Fibroblast of the aortic adventitia (primary cell): Measurements from ENCODE around the gene CBLIF. TPM values are rescaled to one million over a fixed set of nuclear protein-coding genes. Genes with fewer than 3 reads are reported as not detected.

Experiments used
- DNase-seq: peaks from one replicate; pipeline ENCODE4 v3.0.0-alpha.2; 2010; ENCODE audit warnings: low read depth
- H3K4me3 ChIP-seq: 2 replicates; pipeline ENCODE4 v1.5.1; 2011; ENCODE audit warnings: low read depth, mild to moderate bottlenecking, control low read depth, low read length, moderate library complexity
- CTCF ChIP-seq: IDR thresholded peaks from 2 replicates; pipeline ENCODE4 v1.5.1; 2011; ENCODE audit warnings: mild to moderate bottlenecking, low read length, control low read depth, inconsistent platforms; ENCODE audit not compliant: insufficient read depth
- total RNA-seq: library from RNA; depleted of rRNA; stranded (reverse); fragments of >200 nt; gene quantifications from 2 replicates; pipeline ENCODE4 v1.2.3, GENCODE V29; 2012; ENCODE audit warnings: low replicate concordance

CBLIF gene
- total RNA-seq, 1 donor = not detected

DNA sequence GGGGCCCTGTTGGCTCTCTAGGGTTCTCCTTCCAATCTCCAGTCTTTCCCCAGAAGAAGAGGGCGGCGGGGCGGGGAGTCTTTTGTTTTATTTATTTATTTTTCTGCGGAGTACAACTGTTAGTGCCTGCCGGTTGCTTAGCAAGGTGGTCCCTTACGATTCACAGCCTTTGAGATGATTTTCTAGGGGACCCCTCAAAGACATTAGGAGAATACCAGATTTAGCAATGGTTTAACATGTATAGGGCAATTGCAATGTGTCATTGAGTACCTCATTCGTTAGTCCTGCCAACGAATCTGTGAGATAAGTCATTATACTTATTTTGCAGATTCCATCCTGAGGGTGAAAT, 34.4 kb downstream of the CBLIF start:
- peak overlapping the region; percentile 100 for H3K4me3 ChIP-seq
- DNase-seq = no peak
- no peak for TF ChIP-seq CTCF

DNA sequence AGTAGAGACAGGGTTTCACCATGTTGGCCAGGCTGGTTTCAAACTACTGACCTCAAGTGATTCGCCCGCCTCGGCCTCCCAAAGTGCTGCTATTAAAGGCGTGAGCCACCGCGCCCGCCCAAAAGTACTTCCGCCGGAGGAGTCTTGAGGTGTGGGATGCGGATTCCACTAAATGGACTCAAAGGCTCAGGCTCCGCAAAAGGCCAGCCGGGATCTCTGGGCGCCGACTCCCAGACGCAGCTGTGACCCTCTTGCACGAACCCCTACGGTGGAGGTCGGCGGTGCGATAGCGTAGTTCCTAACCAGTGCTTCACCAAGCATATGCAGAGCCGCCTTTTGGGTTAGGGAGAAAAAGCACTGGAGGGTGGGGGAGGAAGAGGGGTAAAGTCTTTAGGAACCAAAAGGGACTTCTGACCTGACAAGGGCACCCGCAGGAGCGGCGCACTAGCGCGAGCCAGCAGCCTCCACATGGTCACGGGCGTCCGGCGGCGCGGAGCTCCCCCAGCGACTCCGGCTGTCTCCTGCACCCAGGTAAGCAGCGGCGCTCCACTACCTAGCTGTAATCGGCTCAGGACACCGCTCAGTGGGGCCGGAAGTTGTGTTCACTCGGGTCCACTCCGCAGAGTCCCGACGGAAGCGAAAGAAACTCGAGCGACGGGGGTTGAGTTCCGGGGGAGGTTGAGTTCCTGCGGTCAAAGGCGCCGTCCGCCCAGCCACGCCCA, 34.9 kb downstream of the CBLIF start, which contains the start of gene MRPL16:
MRPL16 (minus strand) TSS at position 590 of the 722 bp plus-strand sequence; CDS start at position 470, 120 bp downstream.
- no peak for TF ChIP-seq CTCF
- DNase-seq = peak; percentile 90
- peak within 1 kb of the TSS; percentile 100 for H3K4me3 ChIP-seq

DNA sequence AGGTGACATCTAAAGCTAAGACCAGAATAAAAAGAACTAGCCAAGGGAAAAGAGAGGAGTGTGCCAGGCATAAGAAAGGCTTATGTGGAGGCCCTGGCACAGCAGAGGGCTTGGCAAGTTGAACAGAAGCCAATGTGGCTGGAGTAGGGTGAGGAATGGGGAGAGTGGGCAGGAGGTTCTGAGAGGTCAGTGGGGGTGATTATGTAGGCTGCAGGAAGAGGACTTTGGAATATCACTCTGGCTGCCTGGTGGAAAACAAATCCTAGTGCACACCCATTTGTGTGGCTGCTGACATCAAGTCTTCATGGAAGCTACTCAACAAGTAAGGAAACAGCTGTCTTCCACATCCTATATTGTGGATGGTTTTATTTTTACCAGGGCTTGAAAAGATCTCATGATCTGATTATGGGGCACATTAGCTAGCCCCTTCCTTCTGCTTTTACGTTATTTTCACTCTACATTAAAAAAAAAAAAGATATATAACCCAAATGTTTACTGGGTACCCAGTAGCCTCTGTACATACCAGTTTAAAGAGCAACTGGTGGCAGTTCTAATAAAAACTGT, 38.2 kb downstream of the CBLIF start:
- no peak for DNase-seq
- TF ChIP-seq CTCF = no peak
- H3K4me3 ChIP-seq = no peak overlapping the region

- no peak overlapping the region for H3K4me3 ChIP-seq
- TF ChIP-seq CTCF = no peak
- no peak for DNase-seq
Observed at GRCh38 chr11:59804061-59804460, 41.2 kb downstream of the CBLIF start.

GRCh38 chr11:59802639-59803176, 42.6 kb downstream of the CBLIF start:
- H3K4me3 ChIP-seq = no peak overlapping the region
- peak; percentile 74 for DNase-seq
- peak; percentile 58 for TF ChIP-seq CTCF

DNA sequence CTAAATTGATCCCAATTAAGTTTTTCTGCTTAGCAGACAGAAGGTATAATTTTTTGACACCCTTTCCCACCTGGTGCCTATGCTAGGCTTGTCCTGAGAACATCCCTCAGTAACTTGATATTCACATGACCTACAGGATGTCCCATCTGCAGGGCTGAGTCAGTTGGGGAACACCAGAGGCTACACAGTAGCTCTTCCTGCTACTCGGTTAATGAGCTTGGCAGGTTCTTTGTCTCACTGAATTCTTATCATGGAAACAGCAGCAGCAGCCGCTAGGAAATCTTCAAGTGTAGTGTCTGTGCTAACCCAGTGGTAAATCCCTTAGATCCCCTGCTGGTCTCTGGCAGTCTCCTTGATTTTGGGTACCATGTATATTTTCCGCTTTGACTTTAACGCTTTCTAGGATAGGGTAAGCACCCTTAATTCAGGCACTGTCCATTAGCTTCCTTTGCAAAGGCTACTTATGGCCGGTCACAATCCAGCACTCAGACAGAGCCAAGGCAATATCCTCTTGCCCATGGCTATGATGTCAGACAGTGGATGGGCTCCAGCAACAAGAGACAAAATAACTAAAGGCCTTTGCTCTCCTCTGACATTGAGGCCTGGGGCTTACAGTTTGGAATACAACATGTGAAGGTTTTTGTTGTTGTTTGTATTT, 43.2 kb downstream of the CBLIF start:
- no peak for TF ChIP-seq CTCF
- DNase-seq = no peak
- H3K4me3 ChIP-seq = no peak overlapping the region
